GM23248 (cell line): Measurements from ENCODE around the gene PDE4B. TPM values are rescaled to one million over a fixed set of nuclear protein-coding genes. Genes with fewer than 3 reads are reported as not detected.

ENCODE experiments used
- DNase-seq: peaks from one replicate; pipeline ENCODE4 v3.0.0-alpha.2; 2015
- H2AFZ ChIP-seq: fragments of 200-600 bp; sonication (generic); 2 replicates; pipeline ENCODE4 v1.6.1; 2016; ENCODE audit warnings: antibody characterized with exemption
- H3F3A ChIP-seq: fragments of 200-600 bp; sonication (generic); 2 replicates; pipeline ENCODE4 v1.6.1; 2016; ENCODE audit warnings: mild to moderate bottlenecking, antibody characterized with exemption, mixed run types; ENCODE audit not compliant: insufficient read depth
- H3K27ac ChIP-seq: fragments of 200-600 bp; sonication (generic); 2 replicates; pipeline ENCODE4 v1.5.1; 2016; ENCODE audit warnings: mild to moderate bottlenecking
- H3K27me3 ChIP-seq: fragments of 200-600 bp; sonication (generic); replicated peaks from 2 replicates; pipeline ENCODE4 v1.6.1; 2016; ENCODE audit warnings: mild to moderate bottlenecking; ENCODE audit not compliant: insufficient read depth
- H3K36me3 ChIP-seq: fragments of 200-600 bp; sonication (generic); 2 replicates; pipeline ENCODE4 v1.6.1; 2016; ENCODE audit warnings: low read depth, mild to moderate bottlenecking
- H3K4me1 ChIP-seq: fragments of 200-600 bp; sonication (generic); 2 replicates; pipeline ENCODE4 v1.6.1; 2016; ENCODE audit warnings: mild to moderate bottlenecking; ENCODE audit not compliant: insufficient read depth
- H3K4me2 ChIP-seq: fragments of 200-600 bp; sonication (generic); one replicate; pipeline ENCODE4 v1.6.1; 2016; ENCODE audit warnings: mild to moderate bottlenecking; ENCODE audit not compliant: unreplicated experiment
- H3K4me3 ChIP-seq: fragments of 200-600 bp; sonication (generic); 2 replicates; pipeline ENCODE4 v1.5.1; 2016; ENCODE audit warnings: mild to moderate bottlenecking
- H3K79me2 ChIP-seq: fragments of 200-600 bp; sonication (generic); 2 replicates; pipeline ENCODE4 v1.6.1; 2016; ENCODE audit warnings: mild to moderate bottlenecking; ENCODE audit not compliant: insufficient read depth
- H3K9ac ChIP-seq: fragments of 200-600 bp; sonication (generic); 2 replicates; pipeline ENCODE4 v1.6.1; 2016; ENCODE audit warnings: mild to moderate bottlenecking
- H3K9me2 ChIP-seq: fragments of 200-600 bp; sonication (generic); 2 replicates; pipeline ENCODE4 v1.6.1; 2016; ENCODE audit warnings: mixed run types, mild to moderate bottlenecking, moderate library complexity; ENCODE audit not compliant: insufficient read depth
- H3K9me3 ChIP-seq: fragments of 200-600 bp; sonication (generic); one replicate; pipeline ENCODE4 v1.6.1; 2017; ENCODE audit warnings: low read depth
- H4K20me1 ChIP-seq: fragments of 200-600 bp; sonication (generic); 2 replicates; pipeline ENCODE4 v1.6.0; 2016; ENCODE audit not compliant: insufficient read depth
- EZH2 ChIP-seq: fragments of 200-600 bp; sonication (generic); IDR thresholded peaks from 2 replicates; pipeline ENCODE4 v1.6.1; 2018; ENCODE audit warnings: antibody characterized with exemption, mild to moderate bottlenecking; ENCODE audit not compliant: insufficient read depth, poor library complexity, severe bottlenecking
- EZH2phosphoT487 ChIP-seq: fragments of 200-600 bp; sonication (generic); IDR thresholded peaks from 2 replicates; pipeline ENCODE4 v1.6.1; 2018; ENCODE audit warnings: antibody characterized with exemption, moderate library complexity, mild to moderate bottlenecking, low read depth; ENCODE audit not compliant: insufficient read depth
- WGBS, 2 experiments: methylation state at CpG; one replicate each; pipeline ENCODE4 v1.1.6; 2015 to 2017; ENCODE audit warnings: low lambda C conversion rate in 2 of 2, low coverage in 1 of 2; ENCODE audit errors: missing lambda C conversion rate in 2 of 2; 5-methylcytosine and 5-hydroxymethylcytosine counted together
- in situ Hi-C: fragments of 300-500 bp; cut with MboI; formaldehyde crosslinking; loops from 2 replicates; pipeline ENCODE4 v1.15.0; 2020
- polyA plus RNA-seq: library from polyadenylated mRNA; unstranded; fragments of >200 nt; fragmentation: Nextera tagmentation; extraction: Ambion mirVana; gene quantifications from 2 replicates; pipeline ENCODE4 v1.2.1, GENCODE V29; 2016
- total RNA-seq: library from RNA; depleted of rRNA; stranded (reverse); fragments of >200 nt; shearing (Covaris generic); gene quantifications from 2 replicates; pipeline ENCODE4 v1.2.3, GENCODE V29; 2014

PDE4B gene
- total and polyA plus RNA-seq, 2 experiments from 2014 or later: 19.9 to 36.2 TPM

- TF ChIP-seq EZH2phosphoT487 (no peak), EZH2 (no peak)
- Histone ChIP-seq H3K4me2 (no peak overlapping the region), H3K4me3 (no peak overlapping the region), H3K27ac (peak overlapping the region; percentile 69), H3K79me2 (no peaks in the 10 kb centered on the region), H4K20me1 (no peaks in the 10 kb centered on the region), H2AFZ (no peak overlapping the region), H3K9ac (no peak overlapping the region; the same call in 1 of the 2 replicates), H3K9me2 (no peaks in the 10 kb centered on the region), H3K9me3 (no peaks in the 10 kb centered on the region), H3K27me3 (no peaks in the 10 kb centered on the region), H3K4me1 (peaks cover 26% of the 10 kb centered on the region), H3F3A (peaks cover 26% of the 10 kb centered on the region), H3K36me3 (no peaks in the 10 kb centered on the region)
- WGBS, 2 experiments: 52 to 53% methylated on average over 1 of the region's 1 CpG
- in situ Hi-C loops: no loop called here
- DNase-seq: peak; percentile 31
These were observed 89.4 kb downstream of the PDE4B start for GRCh38 chr1:65882076-65882475.

- Histone ChIP-seq H3K9ac (no peak overlapping the region), H3K79me2 (no peaks in the 10 kb centered on the region), H3K9me3 (no peaks in the 10 kb centered on the region), H3K36me3 (no peaks in the 10 kb centered on the region), H2AFZ (no peak overlapping the region), H3K27me3 (no peaks in the 10 kb centered on the region), H3K4me3 (no peak overlapping the region), H3K9me2 (no peaks in the 10 kb centered on the region), H3K4me1 (peaks cover 28% of the 10 kb centered on the region), H3K4me2 (no peak overlapping the region), H3K27ac (no peak overlapping the region), H3F3A (no peaks in the 10 kb centered on the region), H4K20me1 (no peaks in the 10 kb centered on the region)
- in situ Hi-C loops: no loop called here
- no peak for TF ChIP-seq EZH2
- TF ChIP-seq EZH2phosphoT487: no peak
- no peak for DNase-seq
These were observed 96.7 kb downstream of the PDE4B start for GRCh38 chr1:65889441-65889840.

- in situ Hi-C loops: no loop called here
- H3K4me1 ChIP-seq: peaks cover 28% of the 10 kb centered on the region
- peak overlapping the region; percentile 24 for H3K4me2 ChIP-seq
- no peak for DNase-seq
- H3K9me2 ChIP-seq: no peaks in the 10 kb centered on the region
- no peaks in the 10 kb centered on the region for H3K27me3 ChIP-seq
- H3K79me2 ChIP-seq: no peaks in the 10 kb centered on the region
- H3K4me3 ChIP-seq: no peak overlapping the region
- no peaks in the 10 kb centered on the region for H4K20me1 ChIP-seq
- TF ChIP-seq EZH2: no peak
- TF ChIP-seq EZH2phosphoT487: no peak
- no peak overlapping the region for H3K27ac ChIP-seq
- no peaks in the 10 kb centered on the region for H3F3A ChIP-seq
- H3K9me3 ChIP-seq: no peaks in the 10 kb centered on the region
- no peaks in the 10 kb centered on the region for H3K36me3 ChIP-seq
- WGBS, 2 experiments: 30 to 35% methylated on average over 3 of the region's 3 CpGs
- peak overlapping the region; percentile 21; the same call in 1 of the 2 replicates for H2AFZ ChIP-seq
- H3K9ac ChIP-seq: no peak overlapping the region
These were observed 97.6 kb downstream of the PDE4B start for GRCh38 chr1:65890201-65890843.

GRCh38 chr1:65894738-65895605 is 102.3 kb downstream of the PDE4B start:
- H3K9me3 ChIP-seq: no peaks in the 10 kb centered on the region
- no peaks in the 10 kb centered on the region for H3K27me3 ChIP-seq
- H4K20me1 ChIP-seq: no peaks in the 10 kb centered on the region
- 63 to 67% methylated on average over 8 of the region's 8 CpGs for WGBS, 2 experiments
- no peak overlapping the region for H3K27ac ChIP-seq
- peaks cover 24% of the 10 kb centered on the region for H3K4me1 ChIP-seq
- DNase-seq: no peak
- H3K79me2 ChIP-seq: no peaks in the 10 kb centered on the region
- H3K9ac ChIP-seq: no peak overlapping the region
- no peaks in the 10 kb centered on the region for H3K36me3 ChIP-seq
- in situ Hi-C loops: no loop called here
- H3K4me3 ChIP-seq: no peak overlapping the region
- H2AFZ ChIP-seq: no peak overlapping the region
- H3K9me2 ChIP-seq: no peaks in the 10 kb centered on the region
- TF ChIP-seq EZH2phosphoT487 (no peak), EZH2 (no peak)
- H3K4me2 ChIP-seq: no peak overlapping the region
- peaks cover 10% of the 10 kb centered on the region; the same call in 1 of the 2 replicates for H3F3A ChIP-seq
